ENCODE results near the gene RBBP6.
"Not testable (repeated sequence)": the region's sequence is repeated elsewhere in the genome, so short reads cannot be mapped to it uniquely, and the experiment has no call there.

The RBBP6 gene

GRCh38 chr16:24562811-24563210 is 23.4 kb downstream of the RBBP6 start:
- DNase-seq (ENCODE audit: low spot score), result no peak

- no peak for DNase-seq (ENCODE audit: low spot score)
Observed at GRCh38 chr16:24568392-24568791, 29.0 kb downstream of the RBBP6 start.

- no peak for DNase-seq (ENCODE audit: low spot score)
Observed at GRCh38 chr16:24571096-24571495, 31.7 kb downstream of the RBBP6 start.

GRCh38 chr16:24572069-24572468 is 32.7 kb downstream of the RBBP6 start:
- DNase-seq (ENCODE audit: low spot score), result no peak

- no peak for DNase-seq (ENCODE audit: low spot score)
Observed at GRCh38 chr16:24573141-24573540, 33.8 kb downstream of the RBBP6 start.

GRCh38 chr16:24574515-24575485 is 35.4 kb downstream of the RBBP6 start:
- not testable (repeated sequence) for DNase-seq (ENCODE audit: low spot score)

GRCh38 chr16:24575791-24576190 is 36.4 kb downstream of the RBBP6 start:
- not testable (repeated sequence) for DNase-seq (ENCODE audit: low spot score)

GRCh38 chr16:24577167-24577566 is 37.8 kb downstream of the RBBP6 start:
- DNase-seq (ENCODE audit: low spot score), result no peak

- DNase-seq (ENCODE audit: low spot score), result peak; percentile 25
Observed at GRCh38 chr16:24580665-24581064, 41.3 kb downstream of the RBBP6 start.

- DNase-seq (ENCODE audit: low spot score), result no peak
Observed at GRCh38 chr16:24583494-24583893, 44.1 kb downstream of the RBBP6 start.

- DNase-seq (ENCODE audit: low spot score), result no peak
Observed at GRCh38 chr16:24589997-24590396, 50.6 kb downstream of the RBBP6 start.

GRCh38 chr16:24598777-24599437 is 59.5 kb downstream of the RBBP6 start:
- DNase-seq (ENCODE audit: low spot score), result no peak

- DNase-seq (ENCODE audit: low spot score), result no peak
Observed at GRCh38 chr16:24609417-24609739, 70.0 kb downstream of the RBBP6 start.

- peak; percentile 65 for DNase-seq (ENCODE audit: low spot score)
Observed at GRCh38 chr16:24609740-24610415, 70.5 kb downstream of the RBBP6 start.

GRCh38 chr16:24610416-24610755 is 71.0 kb downstream of the RBBP6 start:
- DNase-seq (ENCODE audit: low spot score), result peak; percentile 35

GRCh38 chr16:24611310-24611709 is 71.9 kb downstream of the RBBP6 start:
- no peak for DNase-seq (ENCODE audit: low spot score)

- no peak for DNase-seq (ENCODE audit: low spot score)
Observed at GRCh38 chr16:24612656-24613055, 73.3 kb downstream of the RBBP6 start.

GRCh38 chr16:24613267-24613666 is 73.9 kb downstream of the RBBP6 start:
- DNase-seq (ENCODE audit: low spot score), result not testable (repeated sequence)

- no peak for DNase-seq (ENCODE audit: low spot score)
Observed at GRCh38 chr16:24617502-24617901, 78.1 kb downstream of the RBBP6 start.

All from kidney tubule cell (primary cell).